HG02763 (cell line): Measurements from ENCODE around the gene TRAPPC2.
A peak's percentile ranks its signal among the peaks of the same experiment; 100 is the strongest.

ENCODE experiments used
- ATAC-seq: cut with Tn5 transposase; IDR thresholded peaks from one replicate; pipeline ENCODE4 v1.9.1; 2021; ENCODE audit warnings: mild to moderate bottlenecking, moderate library complexity; ENCODE audit not compliant: unreplicated experiment

The TRAPPC2 gene

DNA sequence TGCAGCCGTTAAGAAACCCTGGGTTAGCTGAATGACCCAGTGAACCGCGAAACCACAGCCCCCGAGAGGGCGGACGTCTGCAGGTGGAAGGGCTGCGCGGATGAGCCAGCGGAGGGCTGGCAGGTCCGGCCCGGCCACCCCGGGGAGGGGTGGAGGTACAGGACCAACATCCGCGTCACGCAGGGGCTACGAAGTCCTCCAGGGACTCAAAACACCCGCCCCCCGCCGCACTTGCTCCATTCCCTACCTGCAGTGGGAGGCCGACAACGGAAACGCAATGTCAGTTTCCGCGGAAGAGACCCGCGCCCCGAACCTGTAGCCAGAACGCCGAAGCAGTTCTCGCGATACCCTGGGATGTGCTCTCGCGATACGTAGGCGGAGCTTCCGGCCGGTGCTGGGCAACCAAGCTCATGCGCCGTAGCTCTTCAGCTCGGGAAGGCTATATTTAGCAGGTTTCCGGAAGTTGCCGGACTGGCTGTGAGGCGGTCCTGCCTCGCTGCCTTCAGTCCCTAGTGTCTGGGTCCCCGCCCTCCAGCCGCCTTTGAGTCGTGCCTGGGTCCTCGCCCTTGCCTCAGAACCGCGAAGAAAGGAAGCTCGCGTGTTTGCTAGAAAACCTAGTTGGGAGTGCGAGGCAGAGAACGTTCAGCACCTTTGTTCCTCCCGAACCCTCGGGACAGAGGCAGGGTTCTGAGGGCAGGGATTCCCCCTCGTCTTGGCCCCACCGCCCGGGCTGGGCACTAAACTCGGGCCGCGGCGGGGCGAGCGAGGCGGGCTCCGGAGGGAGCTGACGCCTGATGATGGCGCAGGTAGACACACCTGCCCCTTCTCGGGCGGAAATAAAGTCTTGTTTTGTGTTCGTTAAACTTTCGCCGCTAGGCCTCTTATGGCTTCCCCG is at the start of gene TRAPPC2, which contains the start of gene OFD1:
TRAPPC2 (minus strand) TSS at position 343 of the 895 bp plus-strand sequence. CDS start 14,657 bp downstream, outside the sequence.
OFD1 (plus strand) TSS at position 471 of the 895 bp plus-strand sequence; CDS start at position 795, 324 bp downstream.
- peak; percentile 89 for ATAC-seq

GRCh38 chrX:13780868-13781427 is 46.5 kb upstream of the TRAPPC2 start:
- ATAC-seq: no peak

- no peak for ATAC-seq
Measured at GRCh38 chrX:13778916-13779315, 44.5 kb upstream of the TRAPPC2 start.

DNA sequence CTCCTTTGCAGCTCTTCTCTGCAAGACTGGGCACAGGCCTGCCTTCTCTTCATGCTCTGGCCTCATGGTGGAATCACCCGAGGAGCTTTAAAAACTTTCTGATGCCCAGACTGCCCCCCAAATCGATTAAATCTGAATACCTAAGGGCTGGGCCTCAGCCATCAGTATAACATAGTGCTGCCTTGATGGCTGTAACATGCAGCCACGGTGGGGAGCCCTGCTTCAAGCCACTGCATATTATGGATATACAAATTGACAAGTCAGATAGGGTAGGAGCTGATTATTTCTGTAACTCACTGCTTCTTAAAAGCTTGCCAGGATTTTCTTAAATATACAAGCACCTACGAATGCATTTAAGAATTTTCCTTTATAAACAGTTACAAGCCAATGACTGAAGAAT is 42.0 kb upstream of the TRAPPC2 start:
- ATAC-seq: no peak

DNA sequence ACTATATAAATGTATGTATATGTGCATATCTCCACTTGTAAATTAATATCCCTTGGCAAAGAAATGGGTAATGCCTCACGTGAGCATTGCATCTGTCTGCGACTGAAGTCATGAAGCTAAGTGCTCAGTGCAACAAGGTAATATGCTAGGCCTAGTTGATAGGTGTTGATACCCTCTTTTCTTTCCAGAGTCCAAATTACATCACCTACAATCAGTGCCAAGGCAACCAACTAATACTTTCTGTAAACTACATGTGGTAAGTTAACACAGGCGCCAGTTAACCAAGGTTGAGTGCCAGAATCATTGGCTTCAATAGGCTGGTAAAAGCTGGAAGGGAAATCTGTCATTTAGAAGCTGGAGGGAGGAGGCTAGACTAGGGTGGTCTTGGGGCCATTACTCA is 41.4 kb upstream of the TRAPPC2 start:
- ATAC-seq: no peak

DNA sequence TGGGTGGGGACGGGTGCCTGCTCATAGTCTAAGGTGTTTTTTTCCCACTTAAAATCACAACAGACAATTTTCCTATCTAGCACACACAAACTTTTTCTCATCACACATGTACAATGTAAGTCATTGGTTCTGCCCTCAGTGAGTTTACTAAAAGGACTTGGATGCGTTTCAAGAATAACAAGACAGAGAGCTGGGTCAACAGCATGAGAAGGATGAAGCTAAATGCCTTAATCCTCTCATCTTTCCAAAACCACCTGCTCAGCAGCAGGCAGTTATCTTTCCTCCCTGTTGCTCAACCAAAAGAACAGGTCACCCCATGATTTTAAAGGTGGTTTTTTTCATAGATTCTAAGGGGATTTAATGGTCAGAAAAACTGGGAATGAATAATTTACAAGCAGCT is 40.3 kb upstream of the TRAPPC2 start:
- ATAC-seq: no peak

GRCh38 chrX:13770013-13770535 is 35.7 kb upstream of the TRAPPC2 start:
- ATAC-seq: no peak

DNA sequence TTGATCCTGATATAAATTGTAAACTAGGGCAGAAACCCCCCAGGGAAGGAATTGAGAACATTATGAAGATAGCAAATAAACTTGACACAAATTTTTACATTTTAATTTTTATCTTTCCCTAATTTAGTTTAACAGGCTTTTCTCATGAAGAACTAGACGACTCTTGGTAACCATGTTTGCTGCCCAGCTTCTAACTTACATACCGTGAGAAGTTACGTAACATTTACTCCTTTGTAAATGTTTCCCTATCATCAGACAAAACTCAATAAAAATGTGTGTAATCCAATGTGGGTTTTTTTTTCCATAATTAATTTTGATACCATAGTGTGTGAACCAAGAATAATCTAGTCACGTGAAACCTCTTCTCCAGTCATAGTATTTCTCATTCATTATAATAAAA is 34.5 kb upstream of the TRAPPC2 start:
- ATAC-seq: no peak

- no peak for ATAC-seq
Measured at GRCh38 chrX:13764765-13765164, 30.3 kb upstream of the TRAPPC2 start.

DNA sequence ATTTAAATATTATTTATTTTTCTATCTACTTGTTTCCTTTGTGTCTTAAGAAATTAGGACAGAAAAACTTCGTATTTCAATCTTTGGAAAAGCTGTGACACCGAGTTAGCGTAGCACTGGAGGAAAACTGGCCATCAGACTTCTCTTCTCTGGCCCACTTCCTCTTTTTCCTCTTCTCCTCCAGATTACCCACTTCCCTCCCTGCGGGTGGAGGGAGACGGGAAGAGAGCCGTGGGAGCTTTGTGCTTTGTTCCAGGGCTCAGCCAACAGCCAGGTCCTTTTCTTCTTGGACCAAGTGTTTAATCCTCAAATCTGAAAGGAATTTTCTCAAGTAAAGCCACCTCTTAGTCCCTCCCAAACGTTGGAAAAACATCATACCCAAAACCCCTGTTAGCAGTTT is 29.9 kb upstream of the TRAPPC2 start:
- no peak for ATAC-seq

DNA sequence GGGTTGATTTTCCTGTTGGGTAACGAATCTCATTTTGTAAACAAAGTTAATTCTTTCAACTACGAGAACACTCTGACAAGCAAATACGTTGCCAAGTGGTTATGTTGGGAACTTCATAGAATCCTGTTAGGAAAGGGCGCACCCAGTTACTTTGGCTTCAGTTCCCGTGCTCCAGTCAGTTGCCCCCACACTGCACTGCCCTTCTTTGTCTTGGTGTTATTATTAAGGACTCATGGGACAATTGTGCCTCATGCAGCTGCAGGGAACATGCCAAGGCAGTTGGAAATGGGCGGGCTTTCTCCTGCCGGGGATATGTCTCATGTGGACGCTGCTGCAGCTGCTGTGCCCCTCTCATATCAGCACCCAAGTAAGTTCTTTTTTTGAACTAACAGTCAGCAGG is 29.1 kb upstream of the TRAPPC2 start:
- ATAC-seq: no peak

DNA sequence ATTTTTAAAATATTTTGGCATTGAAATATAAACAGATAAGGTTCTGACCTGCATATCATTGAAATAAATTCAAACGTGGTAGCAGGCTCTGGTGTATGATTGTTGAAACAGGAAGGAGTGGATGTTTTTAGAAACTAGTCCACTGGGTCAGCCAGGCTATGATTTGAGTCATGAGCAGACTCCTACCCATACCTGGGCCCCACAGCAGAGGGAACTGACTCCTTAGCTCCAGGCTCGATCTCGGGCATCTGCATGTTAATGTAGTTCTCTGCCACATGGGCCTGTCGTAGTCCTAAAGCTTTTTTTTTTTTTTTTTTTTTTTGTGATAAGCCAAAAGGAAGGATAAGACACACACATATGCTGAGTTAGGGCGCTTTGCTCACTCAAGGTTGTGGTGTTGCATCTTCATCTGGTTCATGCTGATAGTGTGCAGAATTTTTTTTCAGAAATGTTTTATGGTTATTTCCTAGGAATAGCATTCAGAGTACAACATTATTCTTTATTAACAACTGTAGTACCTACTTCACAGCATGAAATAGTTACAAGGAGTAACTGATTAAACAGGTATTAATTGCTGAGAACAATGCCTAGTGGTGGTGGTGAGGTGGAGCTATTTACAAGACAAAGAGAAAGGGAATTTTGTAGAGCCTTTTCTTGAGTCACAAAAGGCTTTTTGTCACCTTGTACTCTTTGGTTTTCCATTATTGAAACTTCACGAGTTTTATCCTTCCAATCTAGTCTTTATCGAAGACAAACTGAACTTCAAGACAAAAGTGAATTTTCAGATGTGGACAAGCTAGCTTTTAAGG is 27.4 kb upstream of the TRAPPC2 start:
- ATAC-seq: peak; percentile 50

DNA sequence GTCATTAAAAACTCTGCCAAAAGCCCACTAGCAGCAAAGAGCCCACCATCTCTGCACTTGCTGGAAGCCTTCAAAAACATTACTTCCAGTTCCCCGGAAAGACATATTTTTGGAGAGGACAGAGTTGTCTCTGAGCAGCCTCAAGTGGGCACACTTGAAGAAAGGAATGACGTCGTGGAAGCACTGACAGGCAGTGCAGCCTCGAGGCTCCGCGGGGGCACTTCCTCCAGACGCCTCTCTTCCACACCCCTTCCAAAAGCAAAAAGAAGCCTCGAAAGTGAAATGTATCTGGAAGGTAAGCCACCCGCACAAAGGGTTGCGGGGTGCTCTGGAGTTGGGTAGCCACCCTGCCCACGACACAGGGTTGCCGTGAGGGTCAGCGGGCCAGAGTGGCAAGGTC is 26.0 kb upstream of the TRAPPC2 start:
- ATAC-seq: no peak

DNA sequence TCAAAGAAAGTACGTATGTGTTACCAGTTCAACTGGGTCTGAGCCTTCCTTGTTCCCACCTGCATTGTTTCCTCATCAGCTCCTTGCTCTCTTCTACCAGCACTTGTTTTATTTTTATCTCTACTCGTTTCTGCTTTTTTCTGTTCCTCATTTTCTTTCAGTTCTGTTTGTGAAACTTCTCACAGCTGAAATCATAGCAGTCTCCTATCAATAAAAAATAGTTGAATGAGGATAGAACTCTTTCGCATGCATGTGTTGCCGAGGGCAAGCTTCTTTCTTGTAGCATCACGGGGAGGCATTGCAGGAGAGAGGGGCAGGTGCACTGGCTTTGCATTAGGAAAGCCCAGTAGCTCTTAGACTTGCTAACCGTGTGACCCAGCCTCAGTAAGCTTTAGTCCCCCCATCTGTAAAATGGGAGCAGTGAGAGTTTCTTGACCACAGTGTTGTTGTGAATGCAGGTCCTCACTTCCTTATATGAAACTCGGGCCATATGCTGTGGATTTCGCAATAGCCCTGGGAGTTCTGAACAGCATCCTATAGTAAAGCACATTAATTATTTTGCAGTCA is 24.8 kb upstream of the TRAPPC2 start:
- ATAC-seq: peak; percentile 70

DNA sequence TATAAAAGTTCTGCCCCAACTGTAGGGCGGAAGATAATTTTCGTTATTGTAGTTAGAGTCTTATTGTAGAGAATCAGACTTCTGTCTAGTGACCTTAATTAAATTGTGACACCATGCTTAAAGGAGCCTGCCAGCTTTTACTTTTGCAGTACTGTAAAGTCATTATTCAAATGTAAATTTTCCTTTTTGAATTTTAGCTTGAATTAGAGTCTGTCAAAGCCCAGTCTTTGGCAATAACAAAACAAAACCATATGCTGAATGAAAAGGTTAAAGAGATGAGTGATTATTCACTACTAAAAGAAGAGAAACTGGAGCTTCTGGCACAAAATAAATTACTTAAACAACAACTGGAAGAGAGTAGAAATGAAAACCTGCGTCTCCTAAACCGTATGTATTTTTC is 22.0 kb upstream of the TRAPPC2 start:
- no peak for ATAC-seq

DNA sequence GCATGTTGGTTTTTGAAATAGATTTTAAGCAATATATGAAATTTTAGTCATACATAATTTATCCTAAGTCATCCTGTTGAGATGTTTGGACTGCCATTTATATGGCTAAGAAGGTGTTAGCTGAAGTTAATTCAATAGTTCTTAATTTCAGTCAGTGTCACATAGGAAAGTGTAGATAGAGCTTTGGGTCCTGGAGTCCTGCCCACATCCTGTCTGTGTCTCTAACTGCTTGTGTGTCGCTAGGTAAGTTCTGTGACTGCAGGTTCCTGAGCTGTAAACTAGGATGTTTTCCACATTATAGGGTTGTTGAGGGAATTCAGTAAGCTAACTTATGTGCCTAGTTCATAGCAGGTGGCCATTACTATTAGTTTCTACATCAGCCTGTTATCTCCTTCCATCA is 20.8 kb upstream of the TRAPPC2 start:
- no peak for ATAC-seq

GRCh38 chrX:13754765-13755164 is 20.3 kb upstream of the TRAPPC2 start:
- ATAC-seq: no peak

GRCh38 chrX:13752646-13753045 is 18.2 kb upstream of the TRAPPC2 start:
- ATAC-seq: peak; percentile 56

GRCh38 chrX:13752141-13752540 is 17.7 kb upstream of the TRAPPC2 start:
- ATAC-seq: no peak

GRCh38 chrX:13750812-13751211 is 16.4 kb upstream of the TRAPPC2 start:
- ATAC-seq: peak; percentile 50

DNA sequence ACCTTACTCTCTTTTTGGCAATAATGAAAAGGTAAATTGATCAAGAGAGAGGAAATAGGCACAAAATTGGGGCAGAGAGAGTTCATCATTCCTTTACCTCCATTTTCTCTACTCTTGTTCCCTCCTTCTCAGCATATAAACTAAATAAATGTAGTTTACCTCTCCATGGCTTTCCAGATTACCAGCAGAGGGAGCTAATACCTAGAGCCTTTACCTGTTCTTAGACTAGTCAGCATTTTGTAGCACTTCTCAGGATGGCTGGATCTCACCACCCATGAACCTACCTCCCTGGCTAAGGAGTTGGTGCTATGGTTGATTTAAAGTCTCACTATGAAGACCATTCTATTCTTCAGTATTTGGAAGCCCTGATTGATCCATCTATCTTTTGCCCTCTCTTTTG is 15.8 kb upstream of the TRAPPC2 start:
- ATAC-seq: no peak
